Endothelial cell of umbilical vein (primary cell): Measurements from ENCODE around the gene CBLL1.

ENCODE experiments used
- CTCF ChIP-seq, 2 donors: IDR thresholded peaks; 1 replicate in 1 of 2; 2 replicates in 1 of 2; pipeline ENCODE4 v1.5.1; 2011; ENCODE audit warnings: low read length in 2 of 2, mild to moderate bottlenecking in 2 of 2, moderate library complexity in 2 of 2, control low read depth in 1 of 2, inconsistent platforms in 1 of 2, low read depth in 1 of 2; ENCODE audit not compliant: insufficient read depth in 1 of 2; ENCODE audit errors: extremely low read depth in 1 of 2
- EZH2 ChIP-seq: IDR thresholded peaks from 2 replicates; pipeline ENCODE4 v1.6.1; 2012; ENCODE audit warnings: borderline replicate concordance, low read depth, mild to moderate bottlenecking, moderate library complexity, low read length, inconsistent platforms; ENCODE audit not compliant: severe bottlenecking
- FOS ChIP-seq: IDR thresholded peaks from 2 replicates; pipeline ENCODE4 v1.6.1; 2011; ENCODE audit warnings: mild to moderate bottlenecking, low read length, moderate library complexity, borderline replicate concordance; ENCODE audit not compliant: insufficient read depth
- MAX ChIP-seq: IDR thresholded peaks from 2 replicates; pipeline ENCODE4 v1.6.1; 2011; ENCODE audit not compliant: insufficient read depth, insufficient read length
- POLR2A ChIP-seq: IDR thresholded peaks from 2 replicates; pipeline ENCODE4 v1.6.1; 2012; ENCODE audit warnings: low read depth, mild to moderate bottlenecking, control low read depth, low read length
- POLR2AphosphoS5 ChIP-seq: IDR thresholded peaks from 2 replicates; pipeline ENCODE4 v1.6.1; 2012; ENCODE audit warnings: low read depth, mild to moderate bottlenecking, control low read depth, low read length, moderate library complexity; ENCODE audit not compliant: insufficient read depth

- TF ChIP-seq POLR2A, result no peak
- no peak for TF ChIP-seq CTCF (IDR thresholded peaks at IDR 0.05; ENCODE audit: extremely low read depth in 1 of 2, insufficient read depth in 1 of 2, low read depth in 1 of 2, low read length in 2 of 2)
- no peak for TF ChIP-seq EZH2
- TF ChIP-seq MAX, result no peak
- no peak for TF ChIP-seq POLR2AphosphoS5
- TF ChIP-seq FOS, result no peak
Observed at GRCh38 chr7:107777702-107778101, 33.8 kb downstream of the CBLL1 start.
